SJCRH30 (cell line): ENCODE data around the gene SERPINB8. TPM values are rescaled to one million over a fixed set of nuclear protein-coding genes. Genes with fewer than 3 reads are reported as not detected.
"Not testable (repeated sequence)": the region's sequence is repeated elsewhere in the genome, so short reads cannot be mapped to it uniquely, and the experiment has no call there.

Source experiments
- DNase-seq, 2 experiments: peaks; one replicate each; pipeline ENCODE4 v3.0.0-alpha.2; 2015 to 2020
- H3K27ac ChIP-seq: fragments of 250-450 bp; sonication (Bioruptor Pico); 2 replicates; pipeline ENCODE4 v1.5.1; 2020; ENCODE audit warnings: mild to moderate bottlenecking, moderate library complexity
- H3K27me3 ChIP-seq: fragments of 250-450 bp; sonication (Bioruptor Pico); 2 replicates; pipeline ENCODE4 v1.5.1; 2020; ENCODE audit warnings: mild to moderate bottlenecking, moderate library complexity
- H3K36me3 ChIP-seq: fragments of 250-450 bp; sonication (Bioruptor Pico); 2 replicates; pipeline ENCODE4 v1.5.1; 2020; ENCODE audit warnings: mild to moderate bottlenecking, moderate library complexity
- H3K4me1 ChIP-seq: fragments of 250-450 bp; sonication (Bioruptor Pico); 2 replicates; pipeline ENCODE4 v1.5.1; 2020; ENCODE audit warnings: mild to moderate bottlenecking, moderate library complexity
- H3K4me3 ChIP-seq: fragments of 250-450 bp; sonication (Bioruptor Pico); 2 replicates; pipeline ENCODE4 v1.5.1; 2020; ENCODE audit warnings: mild to moderate bottlenecking, moderate library complexity
- H3K9me3 ChIP-seq: fragments of 250-450 bp; sonication (Bioruptor Pico); replicated peaks from 2 replicates; pipeline ENCODE4 v1.5.1; 2020; ENCODE audit warnings: mild to moderate bottlenecking, moderate library complexity
- total RNA-seq: library from RNA; depleted of rRNA; stranded (reverse); fragments of >200 nt; shearing (Covaris generic); gene quantifications from 2 replicates; pipeline ENCODE4 v1.2.3, GENCODE V29; 2014; rRNA removed

SERPINB8 gene
- total RNA-seq: 1.6 and 1.9 TPM in 2 replicates

GRCh38 chr18:63969942-63970808, at the start of gene SERPINB8:
TSS of gene SERPINB8 (plus strand) at chr18:63970081. CDS start at chr18:63978309, 8,228 bp downstream.
- peak within 1 kb of the TSS; percentile 90 for H3K27ac ChIP-seq
- DNase-seq: peak; percentile 82 to 85
- no peaks in the 10 kb centered on the region for H3K36me3 ChIP-seq
- H3K4me1 ChIP-seq: no peaks in the 10 kb centered on the region
- H3K27me3 ChIP-seq: no peaks in the 10 kb centered on the region
- H3K4me3 ChIP-seq: peak within 1 kb of the TSS; percentile 72
- H3K9me3 ChIP-seq: no peaks in the 10 kb centered on the region

- H3K9me3 ChIP-seq: no peaks in the 10 kb centered on the region
Measured at GRCh38 chr18:63922049-63922448, 47.8 kb upstream of the SERPINB8 start.

GRCh38 chr18:63924551-63924950, 45.3 kb upstream of the SERPINB8 start:
- Histone ChIP-seq H3K9me3 (no peaks in the 10 kb centered on the region), H3K4me3 (no peak overlapping the region), H3K4me1 (peaks cover 3% of the 10 kb centered on the region; the same call in 1 of the 2 replicates), H3K36me3 (no peaks in the 10 kb centered on the region), H3K27ac (no peak overlapping the region), H3K27me3 (no peaks in the 10 kb centered on the region)
- DNase-seq: peak; percentile 3 to 6

More at GRCh38 chr18:63922049-63922448, 47.8 kb upstream of the SERPINB8 start:
- Histone ChIP-seq H3K27me3 (no peaks in the 10 kb centered on the region), H3K4me3 (no peak overlapping the region), H3K36me3 (no peaks in the 10 kb centered on the region), H3K4me1 (peaks cover 3% of the 10 kb centered on the region; the same call in 1 of the 2 replicates), H3K27ac (no peak overlapping the region)
- no peak for DNase-seq

- no peak overlapping the region for H3K4me3 ChIP-seq
- H3K4me1 ChIP-seq: peaks cover 3% of the 10 kb centered on the region; the same call in 1 of the 2 replicates
- H3K36me3 ChIP-seq: no peaks in the 10 kb centered on the region
- no peaks in the 10 kb centered on the region for H3K9me3 ChIP-seq
- H3K27me3 ChIP-seq: no peaks in the 10 kb centered on the region
- DNase-seq: no peak
- no peak overlapping the region for H3K27ac ChIP-seq
Measured at GRCh38 chr18:63928331-63928730, 41.5 kb upstream of the SERPINB8 start.

GRCh38 chr18:63929369-63929768, 40.5 kb upstream of the SERPINB8 start:
- H3K36me3 ChIP-seq, H3K4me3 ChIP-seq, H3K27ac ChIP-seq, H3K9me3 ChIP-seq, H3K27me3 ChIP-seq, H3K4me1 ChIP-seq, DNase-seq: not testable (repeated sequence)

- no peaks in the 10 kb centered on the region for H3K36me3 ChIP-seq
- H3K4me1 ChIP-seq: no peaks in the 10 kb centered on the region
- no peak overlapping the region for H3K27ac ChIP-seq
- H3K4me3 ChIP-seq: no peak overlapping the region
- DNase-seq: no peak
- no peaks in the 10 kb centered on the region for H3K27me3 ChIP-seq
- no peaks in the 10 kb centered on the region for H3K9me3 ChIP-seq
Measured at GRCh38 chr18:63930773-63931354, 39.0 kb upstream of the SERPINB8 start.

GRCh38 chr18:63936156-63936931, 33.5 kb upstream of the SERPINB8 start:
- no peak for DNase-seq
- Histone ChIP-seq H3K27me3 (no peaks in the 10 kb centered on the region), H3K36me3 (no peaks in the 10 kb centered on the region), H3K4me1 (no peaks in the 10 kb centered on the region), H3K27ac (no peak overlapping the region), H3K9me3 (no peaks in the 10 kb centered on the region), H3K4me3 (no peak overlapping the region)

- Histone ChIP-seq H3K4me1 (no peaks in the 10 kb centered on the region), H3K36me3 (no peaks in the 10 kb centered on the region), H3K27ac (no peak overlapping the region), H3K4me3 (no peak overlapping the region), H3K9me3 (no peaks in the 10 kb centered on the region), H3K27me3 (no peaks in the 10 kb centered on the region)
- DNase-seq: no peak
Measured at GRCh38 chr18:63936932-63937393, 32.9 kb upstream of the SERPINB8 start.

- no peak overlapping the region for H3K27ac ChIP-seq
- no peaks in the 10 kb centered on the region for H3K27me3 ChIP-seq
- no peaks in the 10 kb centered on the region for H3K4me1 ChIP-seq
- H3K9me3 ChIP-seq: no peaks in the 10 kb centered on the region
- DNase-seq: no peak
- H3K36me3 ChIP-seq: no peaks in the 10 kb centered on the region
- no peak overlapping the region for H3K4me3 ChIP-seq
Measured at GRCh38 chr18:63940008-63940407, 29.9 kb upstream of the SERPINB8 start.

- not testable (repeated sequence) for DNase-seq, H3K9me3 ChIP-seq, H3K4me3 ChIP-seq, H3K4me1 ChIP-seq, H3K27me3 ChIP-seq, H3K36me3 ChIP-seq, H3K27ac ChIP-seq
Measured at GRCh38 chr18:63940543-63941050, 29.3 kb upstream of the SERPINB8 start.

GRCh38 chr18:63947051-63947790, 22.7 kb upstream of the SERPINB8 start:
- H3K4me3 ChIP-seq: no peak overlapping the region
- H3K4me1 ChIP-seq: no peaks in the 10 kb centered on the region
- H3K27ac ChIP-seq: no peak overlapping the region
- H3K36me3 ChIP-seq: no peaks in the 10 kb centered on the region
- no peaks in the 10 kb centered on the region for H3K27me3 ChIP-seq
- no peaks in the 10 kb centered on the region for H3K9me3 ChIP-seq
- no peak for DNase-seq

GRCh38 chr18:63949068-63949737, 20.7 kb upstream of the SERPINB8 start, which contains the start of gene HMSD:
TSS of gene HMSD (plus strand) at chr18:63949301. CDS start at chr18:63953456, 4,155 bp downstream.
- Histone ChIP-seq H3K4me1 (no peaks in the 10 kb centered on the region), H3K27ac (no peak within 1 kb of the TSS), H3K9me3 (no peaks in the 10 kb centered on the region), H3K4me3 (no peak within 1 kb of the TSS), H3K27me3 (no peaks in the 10 kb centered on the region), H3K36me3 (no peaks in the 10 kb centered on the region)
- no peak for DNase-seq

- Histone ChIP-seq H3K4me3 (no peak overlapping the region), H3K27me3 (no peaks in the 10 kb centered on the region), H3K27ac (no peak overlapping the region), H3K36me3 (no peaks in the 10 kb centered on the region), H3K4me1 (no peaks in the 10 kb centered on the region), H3K9me3 (no peaks in the 10 kb centered on the region)
- no peak for DNase-seq
Measured at GRCh38 chr18:63951302-63951705, 18.6 kb upstream of the SERPINB8 start.
